ENCODE data around the gene VAMP1. TPM values are rescaled to one million over a fixed set of nuclear protein-coding genes. Genes with fewer than 3 reads are reported as not detected.
"Not testable (repeated sequence)": the region's sequence is repeated elsewhere in the genome, so short reads cannot be mapped to it uniquely, and the experiment has no call there.

The VAMP1 gene
- total and polyA plus RNA-seq, 2 experiments from 2014 or later = 13.9 to 16.1 TPM

GRCh38 chr12:6428326-6428725 is 42.2 kb downstream of the VAMP1 start:
- no peak overlapping the region for H3K27ac ChIP-seq (ENCODE audit: low read depth)
- H3K27ac Mint-ChIP-seq = no peak overlapping the region
- ATAC-seq (no peak), DNase-seq (ENCODE audit: low spot score) (no peak)
- H3K9me3 Mint-ChIP-seq = no peaks in the 10 kb centered on the region
- no peaks in the 10 kb centered on the region for H4K20me1 ChIP-seq (replicated peaks; ENCODE audit: insufficient read depth)
- no peaks in the 10 kb centered on the region for H3K27me3 ChIP-seq (ENCODE audit: insufficient read depth)
- no peak overlapping the region for H3K4me2 ChIP-seq
- H2AFZ ChIP-seq = no peak overlapping the region
- no peaks in the 10 kb centered on the region for H3K79me2 ChIP-seq (replicated peaks; ENCODE audit: insufficient read depth)
- peaks cover 20% of the 10 kb centered on the region; the same call in 2 of the 3 replicates for H3K4me1 Mint-ChIP-seq
- no peak for TF ChIP-seq REST (IDR thresholded peaks at IDR 0.05; ENCODE audit: unreplicated experiment)
- TF ChIP-seq STAT1 (IDR thresholded peaks at IDR 0.05; ENCODE audit: unreplicated experiment) = no peak
- no peak for TF ChIP-seq ZNF331 (CRISPR knock-in tag; IDR thresholded peaks at IDR 0.05; ENCODE audit: low read depth)
- no peak for TF ChIP-seq CTCF (conservative IDR thresholded peaks at IDR 0.05; ENCODE audit: low read depth in 2 of 2)
- no peak for TF ChIP-seq ETS1 (IDR thresholded peaks at IDR 0.05)
- no peak overlapping the region for H3K4me3 ChIP-seq
- H3K27me3 Mint-ChIP-seq (ENCODE audit: insufficient read depth, low read depth, poor library complexity) = peaks cover 5% of the 10 kb centered on the region
- no peaks in the 10 kb centered on the region for H3K36me3 Mint-ChIP-seq (ENCODE audit: low read depth)
- H3F3A ChIP-seq (replicated peaks; ENCODE audit: low read depth) = no peaks in the 10 kb centered on the region
- no peaks in the 10 kb centered on the region for H3K36me3 ChIP-seq (ENCODE audit: insufficient read depth)
- H3K9me2 ChIP-seq (ENCODE audit: insufficient read depth) = no peaks in the 10 kb centered on the region
- no peak overlapping the region for H3K4me3 Mint-ChIP-seq
- peaks cover 4% of the 10 kb centered on the region for H3K4me1 ChIP-seq (ENCODE audit: insufficient read depth)

- not testable (repeated sequence) for H3K27ac ChIP-seq (ENCODE audit: low read depth); H3K9me3 Mint-ChIP-seq; H3K36me3 ChIP-seq (ENCODE audit: insufficient read depth); ATAC-seq; H3K4me1 ChIP-seq (ENCODE audit: insufficient read depth); H3K27ac Mint-ChIP-seq; H3K27me3 Mint-ChIP-seq (ENCODE audit: insufficient read depth, low read depth, poor library complexity); H3K9me2 ChIP-seq (ENCODE audit: insufficient read depth); DNase-seq (ENCODE audit: low spot score); H2AFZ ChIP-seq; H3K4me3 ChIP-seq; H3K79me2 ChIP-seq (replicated peaks; ENCODE audit: insufficient read depth); H3K36me3 Mint-ChIP-seq (ENCODE audit: low read depth); H3K4me3 Mint-ChIP-seq; H3K27me3 ChIP-seq (ENCODE audit: insufficient read depth); H4K20me1 ChIP-seq (replicated peaks; ENCODE audit: insufficient read depth); H3K4me2 ChIP-seq; H3F3A ChIP-seq (replicated peaks; ENCODE audit: low read depth)
- peaks cover 17% of the 10 kb centered on the region; the same call in 2 of the 3 replicates for H3K4me1 Mint-ChIP-seq
Measured at GRCh38 chr12:6427796-6428195, 42.7 kb downstream of the VAMP1 start.

All from GM23338 (cell line).